H9 (cell line): ENCODE data around the gene GLIPR2. TPM values are rescaled to one million over a fixed set of nuclear protein-coding genes. Genes with fewer than 3 reads are reported as not detected.

Experiments used
- DNase-seq: peaks from one replicate; pipeline ENCODE4 v3.0.0-alpha.2; 2017
- H2AFZ ChIP-seq: one replicate; pipeline ENCODE4 v1.6.1; 2013; ENCODE audit warnings: mild to moderate bottlenecking, low read length, control low read depth, moderate library complexity
- H2AK5ac ChIP-seq: 2 replicates; pipeline ENCODE4 v1.6.1; 2013; ENCODE audit warnings: low read length, control low read depth, mixed read lengths; ENCODE audit not compliant: insufficient read length
- H2BK120ac ChIP-seq: one replicate; pipeline ENCODE4 v1.6.1; 2013; ENCODE audit warnings: low read depth, mild to moderate bottlenecking, low read length, control low read depth, inconsistent platforms; ENCODE audit not compliant: poor library complexity, severe bottlenecking
- H2BK12ac ChIP-seq: 2 replicates; pipeline ENCODE4 v1.6.1; 2013; ENCODE audit warnings: low read length, control low read depth, mixed read lengths, low read depth; ENCODE audit not compliant: insufficient read length
- H2BK15ac ChIP-seq: 2 replicates; pipeline ENCODE4 v1.6.1; 2013; ENCODE audit warnings: low read depth, low read length, control low read depth
- H2BK20ac ChIP-seq: one replicate; pipeline ENCODE4 v1.6.1; 2013; ENCODE audit warnings: low read depth, mild to moderate bottlenecking, low read length, control low read depth, inconsistent platforms; ENCODE audit not compliant: poor library complexity, severe bottlenecking
- H2BK5ac ChIP-seq: 2 replicates; pipeline ENCODE4 v1.6.1; 2013; ENCODE audit warnings: low read length, control low read depth, mixed read lengths; ENCODE audit not compliant: insufficient read length
- H3K14ac ChIP-seq: 2 replicates; pipeline ENCODE4 v1.6.1; 2013; ENCODE audit warnings: low read length, control low read depth; ENCODE audit not compliant: insufficient read depth
- H3K18ac ChIP-seq: 2 replicates; pipeline ENCODE4 v1.6.1; 2013; ENCODE audit warnings: low read depth, mild to moderate bottlenecking, mixed read lengths, low read length, control low read depth; ENCODE audit not compliant: insufficient read length
- H3K23ac ChIP-seq: 2 replicates; pipeline ENCODE4 v1.6.1; 2013; ENCODE audit warnings: low read length, control low read depth, mixed read lengths, low read depth; ENCODE audit not compliant: insufficient read length
- H3K23me2 ChIP-seq: 2 replicates; pipeline ENCODE4 v1.6.1; 2013; ENCODE audit warnings: low read depth, mild to moderate bottlenecking, mixed read lengths, low read length, control low read depth; ENCODE audit not compliant: insufficient read length, poor library complexity, severe bottlenecking
- H3K27ac ChIP-seq: 2 replicates; pipeline ENCODE4 v1.5.1; 2013; ENCODE audit warnings: low read length, control low read depth, mixed read lengths, low read depth; ENCODE audit not compliant: insufficient read length
- H3K27me3 ChIP-seq: 2 replicates; pipeline ENCODE4 v1.6.1; 2013; ENCODE audit warnings: low read length, control low read depth, inconsistent platforms; ENCODE audit not compliant: insufficient read depth
- H3K4ac ChIP-seq: 2 replicates; pipeline ENCODE4 v1.6.1; 2013; ENCODE audit warnings: low read depth, mild to moderate bottlenecking, control low read depth, inconsistent platforms, low read length, moderate library complexity
- H3K4me1 ChIP-seq: 2 replicates; pipeline ENCODE4 v1.6.1; 2013; ENCODE audit warnings: low read length, control low read depth, inconsistent platforms; ENCODE audit not compliant: insufficient read depth
- H3K4me2 ChIP-seq: 2 replicates; pipeline ENCODE4 v1.6.1; 2013; ENCODE audit warnings: low read length, control low read depth, mixed read lengths; ENCODE audit not compliant: insufficient read length, insufficient read depth
- H3K56ac ChIP-seq: 2 replicates; pipeline ENCODE4 v1.6.1; 2013; ENCODE audit warnings: low read depth, mild to moderate bottlenecking, mixed read lengths, low read length, control low read depth; ENCODE audit not compliant: insufficient read length
- H3K79me1 ChIP-seq: 2 replicates; pipeline ENCODE4 v1.6.1; 2013; ENCODE audit warnings: low read depth, mild to moderate bottlenecking, moderate library complexity, low read length, control low read depth, inconsistent platforms; ENCODE audit not compliant: insufficient read depth, poor library complexity, severe bottlenecking
- H3K79me2 ChIP-seq: 2 replicates; pipeline ENCODE4 v1.6.1; 2013; ENCODE audit warnings: low read length, control low read depth, inconsistent platforms; ENCODE audit not compliant: insufficient read depth
- H3K9ac ChIP-seq: 2 replicates; pipeline ENCODE4 v1.6.1; 2013; ENCODE audit warnings: low read length, control low read depth, mixed read lengths; ENCODE audit not compliant: insufficient read length; ENCODE audit errors: extremely low read depth
- H3K9me3 ChIP-seq: one replicate; pipeline ENCODE4 v1.6.1; 2013; ENCODE audit warnings: low read depth, low read length, inconsistent platforms; ENCODE audit not compliant: control insufficient read depth
- H3T11ph ChIP-seq: one replicate; pipeline ENCODE4 v1.6.1; 2013; ENCODE audit warnings: mild to moderate bottlenecking, low read length, control low read depth, inconsistent platforms
- H4K20me1 ChIP-seq: one replicate; pipeline ENCODE4 v1.6.1; 2013; ENCODE audit not compliant: control insufficient read depth, insufficient read length, insufficient read depth
- H4K5ac ChIP-seq: 2 replicates; pipeline ENCODE4 v1.6.1; 2013; ENCODE audit warnings: low read depth, mild to moderate bottlenecking, mixed read lengths, low read length, control low read depth; ENCODE audit not compliant: insufficient read length
- H4K8ac ChIP-seq: replicated peaks from 2 replicates; pipeline ENCODE4 v1.6.1; 2013; ENCODE audit warnings: low read length, control low read depth, mixed read lengths, low read depth; ENCODE audit not compliant: insufficient read length
- H4K91ac ChIP-seq: 2 replicates; pipeline ENCODE4 v1.6.1; 2013; ENCODE audit warnings: low read depth, mild to moderate bottlenecking, moderate library complexity, mixed read lengths, low read length, control low read depth; ENCODE audit not compliant: insufficient read length
- H3K27ac Mint-ChIP-seq, 3 experiments: 2 replicates in 2 of 3; 3 replicates in 1 of 3; pipeline ENCODE4 v1.8.0; 2020 to 2021; ENCODE audit warnings: mixed read lengths in 3 of 3, mild to moderate bottlenecking in 1 of 3, moderate library complexity in 1 of 3
- H3K27me3 Mint-ChIP-seq: 2 replicates; pipeline ENCODE4 v1.8.0; 2021; ENCODE audit warnings: low read depth, mild to moderate bottlenecking, moderate library complexity, mixed read lengths
- H3K36me3 Mint-ChIP-seq, 3 experiments: 2 replicates in 2 of 3; 3 replicates in 1 of 3; pipeline ENCODE4 v1.8.0; 2020 to 2021; ENCODE audit warnings: low read depth in 3 of 3, mixed read lengths in 3 of 3; ENCODE audit not compliant: insufficient read depth in 1 of 3
- H3K4me1 Mint-ChIP-seq, 2 experiments: 2 replicates each; pipeline ENCODE4 v1.8.0; 2020; ENCODE audit warnings: mixed read lengths in 2 of 2
- H3K4me3 Mint-ChIP-seq, 2 experiments: 2 replicates in 1 of 2; 3 replicates in 1 of 2; pipeline ENCODE4 v1.8.0; 2020 to 2021; ENCODE audit warnings: mild to moderate bottlenecking in 2 of 2, mixed read lengths in 2 of 2, moderate library complexity in 1 of 2
- H3K9me3 Mint-ChIP-seq, 2 experiments: 2 replicates in 1 of 2; 3 replicates in 1 of 2; pipeline ENCODE4 v1.8.0; 2020; ENCODE audit warnings: mild to moderate bottlenecking in 2 of 2, mixed read lengths in 2 of 2, moderate library complexity in 1 of 2
- CTCF ChIP-seq: fragments of 200-600 bp; sonication (generic); conservative IDR thresholded peaks from 3 replicates; pipeline ENCODE4 v1.8.0; 2021; ENCODE audit warnings: antibody characterized with exemption, mild to moderate bottlenecking
- WGBS: extraction: QIAGEN DNeasy Blood & Tissue Kit; methylation state at CpG from one replicate; pipeline ENCODE4 v1.1.7; 2013; ENCODE audit warnings: missing lambda C conversion rate, low lambda C conversion rate, mixed read lengths; ENCODE audit not compliant: insufficient read length; ENCODE audit errors: extremely low coverage; 5-methylcytosine and 5-hydroxymethylcytosine counted together
- total RNA-seq: library from RNA; stranded (reverse); gene quantifications from 2 replicates; pipeline ENCODE4 v1.2.1, GENCODE V29; 2021

The GLIPR2 gene
- total RNA-seq, 1 experiment from 2014 or later: 10.0 TPM

GRCh38 chr9:36121971-36122370 lies 14.6 kb upstream of the GLIPR2 start:
- DNase-seq: no peak
- no peak overlapping the region for H4K91ac ChIP-seq
- H2AK5ac ChIP-seq: no peak overlapping the region
- H3K4ac ChIP-seq: no peak overlapping the region
- H3K9me3 ChIP-seq: no peaks in the 10 kb centered on the region
- H3K79me2 ChIP-seq: no peaks in the 10 kb centered on the region
- no peak overlapping the region; a peak in 1 of 7 replicates for H3K27ac Mint-ChIP-seq
- H3K27ac ChIP-seq: no peak overlapping the region
- no peaks in the 10 kb centered on the region for H3K79me1 ChIP-seq
- no peaks in the 10 kb centered on the region for H3K23me2 ChIP-seq
- peaks cover 2% of the 10 kb centered on the region for H3K27me3 Mint-ChIP-seq
- H3K27me3 ChIP-seq: no peaks in the 10 kb centered on the region
- no peaks in the 10 kb centered on the region for H3K4me1 ChIP-seq
- H3K4me1 Mint-ChIP-seq: peaks cover 5 to 17% of the 10 kb centered on the region in 2 experiments; a peak in 3 of 4 replicates
- no peak overlapping the region for H3K23ac ChIP-seq
- H3K9ac ChIP-seq: no peak overlapping the region
- H4K20me1 ChIP-seq: no peaks in the 10 kb centered on the region
- H2BK120ac ChIP-seq: no peak overlapping the region
- H3K9me3 Mint-ChIP-seq: no peaks in the 10 kb centered on the region
- no peak overlapping the region for H2BK15ac ChIP-seq
- no CpG with 5 or more reads among the region's 7 CpGs for whole genome bisulfite sequencing
- H2AFZ ChIP-seq: no peak overlapping the region
- H3K14ac ChIP-seq: no peak overlapping the region
- H2BK5ac ChIP-seq: no peak overlapping the region
- no peak overlapping the region for H2BK20ac ChIP-seq
- no peak overlapping the region for H4K5ac ChIP-seq
- no peak overlapping the region for H4K8ac ChIP-seq
- H3K4me2 ChIP-seq: no peak overlapping the region
- no peak overlapping the region for H3K18ac ChIP-seq
- no peak overlapping the region; a peak in 1 of 5 replicates for H3K4me3 Mint-ChIP-seq
- no peak overlapping the region for H3K56ac ChIP-seq
- H3K36me3 Mint-ChIP-seq: peaks cover 1 to 7% (median 3%) of the 10 kb centered on the region in 3 experiments; a peak in 5 of 7 replicates
- no peak overlapping the region for H2BK12ac ChIP-seq
- TF ChIP-seq CTCF: no peak
- no peak overlapping the region for H3T11ph ChIP-seq
